GM23338 (cell line): ENCODE data around the gene SDF2L1. TPM values are rescaled to one million over a fixed set of nuclear protein-coding genes. Genes with fewer than 3 reads are reported as not detected.

Experiments
- ATAC-seq: fragments of 200-7000 bp; cut with Tn5 transposase; 3 replicates; pipeline ENCODE4 v1.9.1; 2020
- DNase-seq: peaks from one replicate; pipeline ENCODE4 v3.0.0-alpha.2; 2015; ENCODE audit warnings: low spot score
- H2AFZ ChIP-seq: fragments of 200-600 bp; sonication (generic); 2 replicates; pipeline ENCODE4 v1.8.0; 2016; ENCODE audit warnings: antibody characterized with exemption, mild to moderate bottlenecking, moderate library complexity
- H3F3A ChIP-seq: fragments of 200-600 bp; sonication (generic); replicated peaks from 2 replicates; pipeline ENCODE4 v1.8.0; 2017; ENCODE audit warnings: antibody characterized with exemption, mixed run types, low read depth
- H3K27ac ChIP-seq: fragments of 200-600 bp; sonication (generic); 2 replicates; pipeline ENCODE4 v1.6.1; 2016; ENCODE audit warnings: low read depth
- H3K27me3 ChIP-seq: fragments of 200-600 bp; sonication (generic); 2 replicates; pipeline ENCODE4 v1.8.0; 2016; ENCODE audit warnings: mild to moderate bottlenecking, mixed run types, moderate library complexity; ENCODE audit not compliant: insufficient read depth
- H3K36me3 ChIP-seq: fragments of 200-600 bp; sonication (generic); 2 replicates; pipeline ENCODE4 v1.8.0; 2016; ENCODE audit warnings: mild to moderate bottlenecking; ENCODE audit not compliant: insufficient read depth
- H3K4me1 ChIP-seq: fragments of 200-600 bp; sonication (generic); 2 replicates; pipeline ENCODE4 v1.8.0; 2016; ENCODE audit warnings: mild to moderate bottlenecking, moderate library complexity; ENCODE audit not compliant: insufficient read depth
- H3K4me2 ChIP-seq: fragments of 200-600 bp; sonication (generic); 2 replicates; pipeline ENCODE4 v1.7.1; 2017; ENCODE audit warnings: mixed run types
- H3K4me3 ChIP-seq: fragments of 200-600 bp; sonication (generic); 2 replicates; pipeline ENCODE4 v1.6.1; 2016; ENCODE audit warnings: mixed run types
- H3K79me2 ChIP-seq: fragments of 200-600 bp; sonication (generic); replicated peaks from 2 replicates; pipeline ENCODE4 v1.8.0; 2017; ENCODE audit warnings: mild to moderate bottlenecking; ENCODE audit not compliant: insufficient read depth
- H3K9me2 ChIP-seq: fragments of 200-600 bp; sonication (generic); 2 replicates; pipeline ENCODE4 v1.8.0; 2017; ENCODE audit not compliant: insufficient read depth
- H4K20me1 ChIP-seq: fragments of 200-600 bp; sonication (generic); replicated peaks from 2 replicates; pipeline ENCODE4 v1.8.0; 2017; ENCODE audit warnings: mild to moderate bottlenecking; ENCODE audit not compliant: insufficient read depth
- H3K27ac Mint-ChIP-seq: 2 replicates; pipeline ENCODE4 v1.8.0; 2020; ENCODE audit warnings: inconsistent platforms, mild to moderate bottlenecking, moderate library complexity, mixed read lengths
- H3K27me3 Mint-ChIP-seq: 3 replicates; pipeline ENCODE4 v1.8.0; 2022; ENCODE audit warnings: low read depth, mild to moderate bottlenecking, moderate library complexity, mixed read lengths, inconsistent platforms; ENCODE audit not compliant: insufficient read depth, poor library complexity
- H3K36me3 Mint-ChIP-seq: 3 replicates; pipeline ENCODE4 v1.8.0; 2021; ENCODE audit warnings: low read depth, mild to moderate bottlenecking, inconsistent platforms, moderate library complexity, mixed read lengths
- H3K4me1 Mint-ChIP-seq: 3 replicates; pipeline ENCODE4 v1.8.0; 2020; ENCODE audit warnings: mild to moderate bottlenecking, inconsistent platforms, mixed read lengths
- H3K4me3 Mint-ChIP-seq: 3 replicates; pipeline ENCODE4 v1.8.0; 2021; ENCODE audit warnings: moderate library complexity, mild to moderate bottlenecking, inconsistent platforms, mixed read lengths
- H3K9me3 Mint-ChIP-seq: 3 replicates; pipeline ENCODE4 v1.8.0; 2020; ENCODE audit warnings: moderate library complexity, mild to moderate bottlenecking, inconsistent platforms, mixed read lengths
- CREB1 ChIP-seq: fragments of 250-450 bp; sonication (Bioruptor Pico); IDR thresholded peaks from 2 replicates; pipeline ENCODE4 v1.5.0; 2020; ENCODE audit warnings: low read depth, mild to moderate bottlenecking, moderate library complexity
- CTCF ChIP-seq, 2 experiments: fragments of 200-600 bp in 1 of 2; sonication (generic) in 1 of 2; conservative IDR thresholded peaks; 2 replicates each; pipeline versions ENCODE4 v1.5.1 to v1.6.1; 2016 to 2017; ENCODE audit warnings: antibody characterized with exemption in 2 of 2, low read depth in 2 of 2, mild to moderate bottlenecking in 2 of 2, moderate library complexity in 1 of 2
- ETS1 ChIP-seq: IDR thresholded peaks from 2 replicates; pipeline ENCODE4 v1.6.1; 2016; ENCODE audit warnings: antibody characterized with exemption
- EZH2 ChIP-seq: fragments of 200-600 bp; sonication (generic); IDR thresholded peaks from one replicate; pipeline ENCODE4 v1.8.0; 2017; ENCODE audit warnings: antibody characterized with exemption, mild to moderate bottlenecking, low read depth; ENCODE audit not compliant: unreplicated experiment
- EZH2phosphoT487 ChIP-seq: fragments of 200-600 bp; sonication (generic); IDR thresholded peaks from one replicate; pipeline ENCODE4 v1.8.1; 2018; ENCODE audit warnings: antibody characterized with exemption; ENCODE audit not compliant: unreplicated experiment
- JUNB ChIP-seq: IDR thresholded peaks from one replicate; pipeline ENCODE4 v1.6.1; 2016; ENCODE audit warnings: antibody characterized with exemption; ENCODE audit not compliant: unreplicated experiment
- NANOG ChIP-seq: IDR thresholded peaks from 2 replicates; pipeline ENCODE4 v1.6.1; 2016; ENCODE audit warnings: antibody characterized with exemption, borderline replicate concordance
- POLR2AphosphoS5 ChIP-seq: IDR thresholded peaks from 2 replicates; pipeline ENCODE4 v1.6.1; 2016; ENCODE audit warnings: antibody characterized with exemption, low read depth
- REST ChIP-seq: IDR thresholded peaks from one replicate; pipeline ENCODE4 v1.6.1; 2018; ENCODE audit warnings: antibody characterized with exemption; ENCODE audit not compliant: unreplicated experiment
- STAT1 ChIP-seq: IDR thresholded peaks from one replicate; pipeline ENCODE4 v1.6.1; 2016; ENCODE audit warnings: antibody characterized with exemption; ENCODE audit not compliant: unreplicated experiment
- ZNF114 ChIP-seq: fragments of 250-450 bp; sonication (Bioruptor Pico); IDR thresholded peaks from 2 replicates; pipeline ENCODE4 v1.5.0; 2020; ENCODE audit warnings: mild to moderate bottlenecking, moderate library complexity
- ZNF331 ChIP-seq: fragments of 250-450 bp; sonication (Bioruptor Pico); IDR thresholded peaks from 2 replicates; pipeline ENCODE4 v1.5.0; 2020; ENCODE audit warnings: low read depth, mild to moderate bottlenecking, moderate library complexity
- ZNF462 ChIP-seq: fragments of 250-450 bp; sonication (Bioruptor Pico); IDR thresholded peaks from 2 replicates; pipeline ENCODE4 v1.5.0; 2020; ENCODE audit warnings: mild to moderate bottlenecking, moderate library complexity
- polyA plus RNA-seq: library from polyadenylated mRNA; unstranded; fragments of >200 nt; fragmentation: Nextera tagmentation; extraction: Ambion mirVana; gene quantifications from 2 replicates; pipeline ENCODE4 v1.2.1, GENCODE V29; 2016
- total RNA-seq: library from RNA; depleted of rRNA; stranded (reverse); fragments of >200 nt; shearing (Covaris generic); gene quantifications from 2 replicates; pipeline ENCODE4 v1.2.3, GENCODE V29; 2014

Gene SDF2L1
- total and polyA plus RNA-seq, 2 experiments from 2014 or later, result 62.3 to 72.7 TPM

- H3K36me3 Mint-ChIP-seq, result peaks cover 19% of the 10 kb centered on the region
- peaks cover 28% of the 10 kb centered on the region for H3K27me3 Mint-ChIP-seq
- peak overlapping the region; percentile 89 for H3K4me3 Mint-ChIP-seq
- H2AFZ ChIP-seq, result no peak overlapping the region
- H3K27ac ChIP-seq, result no peak overlapping the region
- TF ChIP-seq ZNF331 (CRISPR knock-in tag) (no peak), POLR2AphosphoS5 (no peak), CREB1 (CRISPR knock-in tag) (no peak), CTCF (conservative IDR thresholded peaks at IDR 0.05; ENCODE audit: low read depth in 2 of 2) (no peak), ETS1 (no peak), STAT1 (no peak), EZH2phosphoT487 (no peak), NANOG (no peak), JUNB (no peak), ZNF462 (CRISPR knock-in tag) (no peak), REST (no peak), ZNF114 (no peak), EZH2 (no peak)
- H3K4me1 ChIP-seq, result peaks cover 14% of the 10 kb centered on the region; the same call in 1 of the 2 replicates
- peaks cover 8% of the 10 kb centered on the region for H3K36me3 ChIP-seq
- ATAC-seq (peak; percentile 48), DNase-seq (peak; percentile 28)
- H3K27me3 ChIP-seq, result no peaks in the 10 kb centered on the region
- H4K20me1 ChIP-seq, result peaks cover 34% of the 10 kb centered on the region
- H3K27ac Mint-ChIP-seq, result 0 out of 2 replicates have a peak overlapping the region, but pooled peaks have one; percentile 65
- peak overlapping the region; percentile 93 for H3K4me2 ChIP-seq
- peak overlapping the region; percentile 98 for H3K4me3 ChIP-seq
- H3F3A ChIP-seq, result peaks cover 13% of the 10 kb centered on the region; the same call in 1 of the 2 replicates
- H3K9me2 ChIP-seq, result no peaks in the 10 kb centered on the region
- H3K79me2 ChIP-seq, result peaks cover 11% of the 10 kb centered on the region
- H3K4me1 Mint-ChIP-seq, result peaks cover 23% of the 10 kb centered on the region
- peaks cover 10% of the 10 kb centered on the region; the same call in 2 of the 3 replicates for H3K9me3 Mint-ChIP-seq
Measured at GRCh38 chr22:21628386-21629254, 13.5 kb upstream of the SDF2L1 start.
